ENCODE results near the gene CYP2F1.
"Not testable (repeated sequence)": the region's sequence is repeated elsewhere in the genome, so short reads cannot be mapped to it uniquely, and the experiment has no call there.

Gene CYP2F1

DNA sequence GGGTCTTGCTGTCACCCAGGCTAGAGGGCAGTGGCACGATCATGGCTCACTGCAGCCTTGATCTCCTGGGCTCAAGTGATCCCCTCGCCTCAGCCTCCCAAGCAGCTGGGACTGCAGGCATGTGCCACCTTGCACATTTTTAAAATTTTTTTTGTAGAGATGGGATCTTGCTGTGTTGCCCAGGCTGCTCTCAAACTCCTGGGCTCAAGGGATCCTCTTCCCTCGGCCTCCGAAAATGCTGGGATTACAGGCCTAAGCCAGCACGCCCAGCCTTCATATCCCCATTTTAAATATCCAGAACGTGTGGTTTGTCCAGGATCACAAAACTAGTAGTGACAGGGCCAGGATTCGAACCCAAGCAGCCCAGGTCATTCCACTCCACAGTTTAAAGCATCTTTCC is 13.1 kb downstream of the CYP2F1 start:
- DNase-seq: not testable (repeated sequence)

DNA sequence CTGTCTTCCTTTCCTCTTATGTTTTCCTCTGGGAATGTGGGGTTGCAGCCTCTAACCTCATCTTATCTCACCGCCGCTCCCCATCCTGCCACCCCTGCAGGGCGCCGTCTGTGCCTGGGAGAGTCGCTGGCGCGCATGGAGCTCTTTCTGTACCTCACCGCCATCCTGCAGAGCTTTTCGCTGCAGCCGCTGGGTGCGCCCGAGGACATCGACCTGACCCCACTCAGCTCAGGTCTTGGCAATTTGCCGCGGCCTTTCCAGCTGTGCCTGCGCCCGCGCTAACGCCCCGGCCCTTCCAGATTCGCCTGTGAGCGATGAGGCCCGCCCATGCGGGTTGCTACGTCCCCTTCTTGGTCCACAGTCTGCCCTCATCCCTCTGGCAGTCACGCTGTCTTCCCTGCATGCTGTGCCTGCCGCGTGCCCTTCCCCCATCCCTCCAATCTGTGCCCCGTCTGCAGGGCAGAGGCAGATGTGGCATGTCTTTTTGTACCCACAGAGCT is 13.6 kb downstream of the CYP2F1 start:
- DNase-seq: peak; percentile 76 to 80

DNA sequence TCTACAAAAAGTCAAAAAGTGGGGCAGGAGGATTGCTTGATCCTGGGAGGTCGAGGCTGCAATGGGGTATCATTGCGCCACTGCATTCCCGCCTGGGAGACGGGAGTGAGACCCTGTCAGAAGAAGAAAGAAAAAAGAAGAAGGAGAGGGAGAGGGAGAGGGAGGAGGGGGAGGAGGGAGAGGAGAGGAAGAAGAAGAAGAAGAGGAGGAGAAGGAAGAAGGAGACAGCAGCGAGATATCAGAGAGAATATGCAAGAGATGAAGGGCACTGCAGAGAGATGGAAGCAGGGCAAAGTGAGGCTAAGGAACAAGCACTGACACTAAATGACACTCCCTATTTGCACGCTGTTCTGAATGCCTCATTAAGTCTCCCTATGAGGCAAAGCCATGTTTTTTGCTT is 14.5 kb downstream of the CYP2F1 start:
- no peak for DNase-seq

DNA sequence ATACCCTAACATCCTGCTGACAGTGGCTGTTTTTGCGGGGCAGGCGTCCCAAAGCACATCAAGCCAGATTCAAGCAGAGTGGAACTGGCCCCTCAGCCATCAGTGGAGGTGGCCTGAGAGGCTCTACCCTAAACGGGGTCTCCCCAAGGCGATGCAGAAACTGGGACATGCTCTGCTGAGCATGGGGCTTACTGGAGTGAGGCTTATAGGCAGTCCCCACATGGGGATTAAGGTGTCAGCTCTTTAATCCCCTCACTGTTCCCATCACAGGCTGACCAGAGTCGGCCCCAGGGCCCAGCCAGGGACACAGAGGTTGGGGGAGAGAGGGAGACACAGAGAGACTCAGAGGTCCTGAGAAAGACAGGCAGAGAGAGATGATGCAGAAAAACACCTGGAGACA is 17.0 kb downstream of the CYP2F1 start:
- DNase-seq: no peak

DNA sequence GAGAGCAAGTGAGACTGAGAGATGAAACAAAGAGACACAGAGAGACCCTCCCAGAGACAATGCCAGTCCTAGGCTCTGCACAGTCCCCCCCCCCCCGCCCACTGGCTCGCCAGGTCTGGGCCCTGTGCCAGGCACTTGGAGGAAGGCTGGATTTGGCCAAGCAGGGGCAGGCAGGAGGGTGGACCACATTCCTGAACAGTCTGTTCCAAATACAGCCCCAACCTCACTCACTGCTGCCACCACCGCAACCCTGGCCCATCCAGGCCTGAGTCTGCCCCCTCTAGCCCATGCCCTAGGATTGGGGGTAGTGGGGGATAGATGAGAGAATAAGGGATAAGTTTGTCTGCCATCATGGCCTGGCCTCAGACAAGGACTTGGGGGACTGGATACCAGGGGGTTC is 19.0 kb downstream of the CYP2F1 start:
- no peak for DNase-seq

DNA sequence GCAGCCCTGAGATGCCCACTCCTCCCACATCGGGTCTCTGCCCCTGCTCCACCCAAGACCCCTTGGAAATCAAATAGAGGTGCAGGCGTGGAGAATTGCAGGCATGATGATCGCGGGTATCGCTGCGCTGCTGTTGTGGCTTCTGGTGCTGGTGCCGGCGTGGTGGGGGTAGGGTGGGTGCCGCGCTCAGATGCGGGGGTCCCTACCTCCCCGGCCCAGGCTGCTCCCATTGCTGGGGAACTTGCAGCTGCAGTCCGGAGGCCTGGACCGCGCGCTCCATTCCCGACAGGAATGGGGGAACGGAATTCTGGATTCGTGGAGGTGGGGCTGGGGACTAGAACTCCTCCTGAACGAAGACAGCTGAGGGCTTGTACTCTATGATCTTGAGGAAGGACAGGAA is 20.4 kb downstream of the CYP2F1 start:
- no peak for DNase-seq

DNA sequence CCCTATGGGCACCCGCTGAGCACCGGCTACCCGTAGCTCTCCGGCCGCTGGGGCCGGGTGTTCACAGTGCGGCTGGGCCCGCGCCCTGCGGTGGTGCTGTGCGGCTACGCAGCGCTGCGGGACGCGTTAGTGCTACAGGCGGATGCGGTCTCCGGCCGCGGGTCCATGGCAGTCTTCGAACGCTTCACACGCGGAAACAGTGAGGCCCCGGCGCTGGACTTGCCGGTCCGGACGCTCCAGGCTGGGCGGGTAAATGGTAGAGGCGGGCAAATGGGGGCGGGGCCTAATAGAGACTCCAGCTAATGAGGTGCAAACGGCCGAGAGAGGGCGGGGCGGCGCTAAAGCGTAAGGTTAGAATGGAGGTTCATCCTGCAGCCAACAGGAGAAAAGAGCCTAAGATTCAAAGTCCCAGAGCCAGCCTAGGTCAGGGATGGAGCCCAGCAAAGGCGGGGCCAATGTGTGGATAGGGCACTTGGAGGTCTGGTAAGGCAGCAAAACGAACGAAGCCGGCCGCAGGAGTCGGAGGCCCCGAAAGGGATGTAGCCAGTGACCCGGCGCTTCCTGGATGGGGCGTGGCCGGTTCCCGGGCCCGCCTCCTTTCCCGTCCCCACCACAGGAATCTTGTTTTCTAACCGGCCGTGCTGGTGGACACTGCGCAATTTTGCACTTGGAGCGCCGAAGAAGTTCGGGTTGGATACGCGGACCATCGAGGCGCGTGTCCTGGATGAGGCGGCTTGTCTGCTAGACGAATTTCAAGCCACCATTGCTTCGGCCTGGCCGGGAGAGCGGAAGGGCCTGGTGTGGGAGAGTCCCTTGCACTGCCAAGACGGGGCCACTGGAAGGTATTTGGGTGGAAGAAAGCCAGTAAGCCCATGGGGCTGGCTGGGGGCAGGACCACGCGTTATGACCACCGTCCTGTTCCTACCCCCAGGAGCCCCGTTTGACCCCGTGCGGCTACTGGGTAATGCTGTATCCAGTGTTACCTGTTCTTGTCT is 21.5 kb downstream of the CYP2F1 start:
- peak; percentile 43 to 57 for DNase-seq

DNA sequence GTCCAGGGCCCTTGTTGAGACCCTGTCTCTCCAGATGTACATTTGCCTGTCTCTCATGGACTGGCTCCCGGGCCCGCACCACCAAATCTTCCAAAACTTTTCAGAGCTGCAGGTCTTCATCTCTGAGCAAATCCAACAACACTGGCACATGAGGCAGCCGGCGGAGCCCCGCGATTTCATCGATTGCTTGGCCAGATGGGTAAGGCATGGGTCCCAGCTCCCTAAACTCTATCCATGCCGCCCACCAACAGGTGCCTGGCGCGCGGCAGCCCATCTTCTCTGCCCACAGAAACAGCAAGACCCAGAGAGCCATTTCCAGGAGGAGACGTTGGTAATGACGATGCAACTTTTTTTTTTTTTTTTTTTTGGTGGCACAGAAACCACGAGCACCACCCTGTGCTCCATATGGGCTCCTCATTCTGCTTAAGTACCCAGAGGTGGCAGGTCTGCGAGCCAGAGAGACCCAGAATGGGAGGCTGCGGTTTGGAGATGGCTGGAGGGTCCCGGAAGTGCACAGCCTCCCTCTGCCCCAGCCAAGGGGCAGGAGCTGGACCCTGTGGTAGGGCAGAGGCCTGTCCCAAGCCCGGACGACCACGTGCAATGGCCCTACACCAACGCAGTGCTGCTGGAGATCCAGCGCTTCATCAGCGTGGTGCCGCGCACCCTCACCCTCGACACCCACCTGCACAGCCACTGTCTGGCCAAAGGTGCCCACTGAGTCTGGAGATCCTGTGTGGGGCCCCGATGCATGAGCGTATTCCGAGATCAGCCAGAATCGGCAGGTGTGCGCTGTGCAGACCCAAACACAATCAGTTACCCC is 22.6 kb downstream of the CYP2F1 start:
- DNase-seq: no peak

DNA sequence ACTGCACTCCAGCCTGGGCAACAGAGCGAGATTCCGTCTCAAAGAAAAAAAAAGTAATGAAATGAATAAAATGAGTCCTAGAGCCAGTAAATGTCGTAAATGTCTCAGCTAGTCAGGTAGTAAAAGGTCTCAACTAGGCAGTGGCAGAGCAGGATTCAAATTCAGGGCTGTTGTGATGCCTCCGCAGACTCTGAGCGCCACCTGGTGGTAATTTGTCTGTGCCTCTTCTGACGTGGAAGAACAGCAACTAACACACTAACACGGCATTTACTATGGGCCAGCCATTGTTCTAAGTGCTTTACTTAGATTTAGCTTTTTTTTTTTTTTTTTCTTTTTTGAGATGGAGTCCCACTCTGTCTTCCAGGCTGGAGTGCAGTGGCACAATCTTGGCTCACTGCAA is 30.2 kb downstream of the CYP2F1 start:
- DNase-seq: peak; percentile 86 to 88

DNA sequence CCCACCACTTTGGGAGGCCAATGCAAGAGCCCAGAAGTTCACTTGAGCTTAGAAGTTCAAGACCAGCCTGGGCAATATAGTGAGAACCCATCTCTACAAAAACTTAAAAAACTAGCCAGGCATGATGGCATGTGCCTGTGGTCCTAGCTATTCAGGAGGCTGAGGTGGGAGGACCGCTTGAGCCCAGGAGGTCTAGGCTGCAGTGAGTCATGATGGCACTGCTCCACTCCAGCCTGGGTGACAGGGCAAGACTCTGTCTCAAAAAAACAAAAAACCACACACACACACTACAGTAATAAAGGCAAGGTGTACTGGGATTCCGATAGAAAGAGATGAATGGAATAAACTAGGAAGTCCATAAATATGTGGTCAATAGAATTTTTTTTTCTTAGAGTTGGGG is 35.6 kb downstream of the CYP2F1 start:
- DNase-seq: no peak

DNA sequence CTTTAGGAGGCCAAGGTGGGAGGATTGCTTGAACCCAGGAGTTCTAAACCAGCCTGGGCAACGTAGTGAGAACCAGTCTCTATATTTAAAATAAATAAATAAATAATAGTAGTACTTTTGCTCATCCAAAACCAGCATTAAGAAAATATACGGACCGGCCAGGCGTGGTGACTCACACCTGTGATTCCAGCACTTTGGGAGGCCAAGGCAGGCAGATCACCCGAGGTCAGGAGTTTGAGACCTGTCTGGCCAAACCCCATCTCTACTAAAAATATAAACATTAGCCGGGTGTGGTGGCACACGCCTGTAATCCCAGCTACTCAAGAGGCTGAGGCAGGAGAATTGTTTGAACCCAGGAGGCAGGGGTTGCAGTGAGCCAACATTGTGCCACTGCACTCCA is 36.8 kb downstream of the CYP2F1 start:
- not testable (repeated sequence) for DNase-seq

DNA sequence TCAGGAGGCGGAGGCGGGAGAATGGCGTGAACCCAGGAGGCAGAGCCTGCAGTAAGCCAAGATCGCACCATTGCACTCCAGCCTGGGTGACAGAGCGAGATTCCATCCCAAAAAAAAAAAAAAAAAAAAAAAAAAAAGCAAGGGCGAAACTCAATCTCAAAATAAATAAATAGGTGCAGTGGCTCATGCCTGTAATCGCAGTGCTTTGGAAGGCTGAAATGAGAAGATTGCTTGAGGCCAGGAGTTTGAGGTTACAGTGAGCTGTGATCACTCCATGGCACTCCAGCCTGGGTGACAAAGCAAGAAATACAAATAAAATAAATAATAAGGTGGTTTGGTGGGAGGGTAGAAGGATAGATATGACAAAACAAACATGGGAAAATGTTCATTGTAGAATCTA is 39.8 kb downstream of the CYP2F1 start:
- DNase-seq: no peak

DNA sequence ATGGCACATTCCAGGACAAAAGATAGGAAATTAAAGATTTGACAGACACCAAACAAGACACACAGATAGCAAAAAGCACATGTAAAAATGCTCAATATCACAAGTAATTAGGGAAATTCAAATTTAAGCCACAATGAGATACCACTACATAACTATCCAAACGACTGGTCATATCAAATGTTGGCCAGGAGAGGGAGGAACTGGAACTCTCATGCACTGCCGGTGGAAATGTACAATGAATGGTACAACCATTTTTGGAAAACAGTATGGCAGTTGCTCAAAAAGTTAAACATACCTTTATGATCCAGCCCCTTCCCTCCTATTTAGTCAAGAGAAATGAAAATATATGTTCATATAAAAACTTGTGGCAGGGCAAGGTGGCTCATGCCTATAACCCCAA is 42.0 kb downstream of the CYP2F1 start:
- DNase-seq: no peak

DNA sequence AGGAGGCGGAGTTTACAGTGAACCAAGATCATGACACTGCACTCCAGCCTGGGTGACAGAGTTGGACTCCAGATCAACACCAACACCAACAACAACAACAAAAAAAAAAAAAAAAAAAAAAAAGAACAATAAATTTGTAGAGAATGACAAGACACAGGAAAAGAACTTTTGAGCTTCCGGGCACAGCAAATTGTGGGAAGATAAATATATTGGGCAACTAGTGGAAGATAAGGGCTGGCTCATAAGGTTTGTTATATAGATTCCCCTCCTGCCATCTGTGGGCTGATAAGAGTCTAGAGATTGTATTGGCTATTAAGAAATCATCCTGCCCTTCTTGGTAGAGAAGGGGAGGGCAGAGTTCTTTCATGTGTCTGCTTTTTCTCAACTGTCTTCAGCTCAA is 45.6 kb downstream of the CYP2F1 start:
- DNase-seq: no peak

DNA sequence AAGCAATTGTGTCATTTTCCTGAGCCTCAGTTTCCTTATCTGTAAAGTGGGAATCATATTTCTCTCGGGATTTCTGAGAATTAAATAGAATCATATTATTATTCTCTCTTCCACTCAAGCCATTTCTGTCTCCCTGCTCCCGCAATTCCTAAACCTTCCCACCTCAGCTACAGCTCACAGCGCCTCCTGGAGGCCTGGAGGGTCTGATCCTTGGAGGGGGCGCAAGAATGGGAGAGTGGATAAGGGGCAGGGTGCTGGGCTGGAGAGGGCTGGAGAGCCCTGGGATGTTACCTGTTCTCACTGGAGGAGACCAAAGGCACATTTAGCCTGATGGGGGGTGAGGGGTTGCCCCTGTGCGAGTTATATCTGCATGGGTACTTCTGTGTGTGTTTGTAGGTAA is 47.7 kb downstream of the CYP2F1 start:
- DNase-seq: peak in 1 of 2 experiments; percentile 22

DNA sequence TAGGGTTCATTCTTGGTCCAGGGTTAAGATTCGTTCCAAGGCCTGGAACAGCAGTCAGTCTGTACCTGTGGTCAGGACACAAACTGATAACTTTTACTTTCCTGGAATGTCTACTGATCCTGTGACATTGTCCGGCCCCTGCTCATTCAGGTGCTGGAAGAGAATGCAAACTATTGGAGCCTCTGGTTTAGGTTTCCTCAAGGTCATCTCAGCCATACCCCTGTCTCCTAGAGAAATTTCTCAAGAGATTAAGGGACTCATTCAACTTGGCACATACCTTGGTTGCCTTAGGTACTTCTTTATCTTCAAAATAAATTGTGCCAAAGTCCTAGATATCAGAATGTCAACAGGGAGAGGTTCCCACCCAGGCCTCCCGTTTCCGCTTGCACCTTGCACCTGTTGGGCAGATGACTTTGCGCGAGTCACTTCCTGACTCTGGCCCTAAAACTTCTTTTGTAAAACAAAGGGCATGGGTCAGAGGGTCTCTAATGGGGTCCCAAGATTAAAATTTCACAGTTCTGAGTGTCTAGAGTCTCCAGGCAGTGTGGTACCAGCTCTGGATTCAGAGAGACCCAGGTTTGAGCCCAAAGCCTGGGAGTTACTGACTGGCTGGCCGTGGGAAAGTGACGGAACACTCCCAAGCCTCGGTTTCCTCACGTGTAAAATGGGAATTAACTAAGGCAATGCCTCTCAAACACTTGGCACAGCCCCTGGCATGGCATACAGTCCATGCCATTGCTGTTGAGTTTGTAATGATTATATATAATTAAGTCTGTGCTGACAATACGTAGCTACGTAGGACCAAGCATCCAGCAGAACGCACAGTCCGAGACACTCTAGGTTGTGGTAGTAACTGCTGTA is 52.9 kb downstream of the CYP2F1 start:
- no peak for DNase-seq

DNA sequence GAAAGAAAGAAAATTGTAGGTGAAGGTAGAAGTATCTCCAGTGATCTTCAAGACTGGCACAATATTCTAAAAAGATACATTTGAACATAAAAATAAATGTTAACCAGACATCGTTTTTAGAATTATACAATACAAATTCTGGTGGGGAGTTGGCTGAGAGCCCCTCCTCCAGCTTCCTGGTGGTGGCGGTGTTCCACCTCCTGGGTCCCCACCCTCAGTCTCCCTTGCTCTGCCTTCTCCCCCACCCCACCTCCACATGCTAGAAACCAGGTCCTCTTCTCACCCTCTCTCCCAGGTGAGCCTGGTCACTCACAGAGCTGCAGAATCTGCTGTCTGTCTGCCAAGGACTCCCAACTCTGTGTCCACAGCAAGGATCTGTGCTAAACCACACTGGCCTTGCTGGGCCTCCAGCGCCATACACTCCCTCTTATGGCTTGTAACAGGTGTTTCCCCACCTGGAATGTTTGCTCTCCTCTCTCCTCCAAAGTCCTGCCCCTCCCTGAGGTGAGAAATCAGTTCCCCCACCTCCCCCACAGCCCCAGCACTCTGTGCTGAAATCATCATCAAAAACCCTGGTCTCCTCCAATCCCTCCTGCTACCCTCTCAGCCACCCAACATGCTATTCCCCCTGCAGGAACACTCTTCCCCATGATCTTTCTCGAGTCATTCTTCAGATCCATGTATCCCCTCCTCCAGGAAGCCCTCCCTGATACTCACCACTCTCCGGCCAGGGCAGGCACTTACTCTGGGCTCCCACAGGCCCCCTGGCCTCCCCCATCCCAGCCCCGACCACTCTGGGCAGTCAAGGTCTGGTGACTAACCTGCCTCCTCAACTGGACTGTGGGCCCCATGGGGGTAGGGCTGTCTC is 58.3 kb downstream of the CYP2F1 start:
- DNase-seq: no peak

DNA sequence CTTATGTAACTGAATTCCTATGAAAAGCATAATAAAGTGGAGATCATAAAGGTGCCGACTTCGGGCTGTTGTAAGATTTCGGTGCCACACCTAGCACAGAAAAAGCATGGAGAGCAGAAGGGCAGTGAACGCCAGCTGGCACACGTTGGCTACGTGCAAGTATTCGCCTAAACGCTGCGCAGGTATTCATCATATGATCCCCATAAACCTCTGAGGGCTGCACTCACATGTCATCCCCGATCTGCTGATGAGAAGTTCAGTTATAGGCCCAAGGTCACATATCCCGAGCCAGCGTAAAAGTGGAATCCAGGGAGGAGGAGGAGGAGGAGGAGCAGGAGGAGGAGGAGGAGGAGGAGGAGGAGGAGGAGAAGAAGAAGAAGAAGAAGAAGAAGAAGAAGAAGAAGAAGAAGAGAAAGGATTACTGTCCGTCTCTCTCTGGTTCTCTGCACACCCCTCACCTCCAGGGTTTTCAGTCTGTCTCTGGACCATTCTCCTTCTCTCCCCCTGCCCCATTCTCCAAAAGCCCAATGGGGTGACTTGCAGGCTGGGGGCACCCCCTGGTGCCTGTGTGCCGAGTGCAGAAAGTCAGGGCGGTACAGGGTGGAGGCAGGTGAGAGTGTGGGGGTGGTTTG is 60.2 kb downstream of the CYP2F1 start:
- DNase-seq: no peak

DNA sequence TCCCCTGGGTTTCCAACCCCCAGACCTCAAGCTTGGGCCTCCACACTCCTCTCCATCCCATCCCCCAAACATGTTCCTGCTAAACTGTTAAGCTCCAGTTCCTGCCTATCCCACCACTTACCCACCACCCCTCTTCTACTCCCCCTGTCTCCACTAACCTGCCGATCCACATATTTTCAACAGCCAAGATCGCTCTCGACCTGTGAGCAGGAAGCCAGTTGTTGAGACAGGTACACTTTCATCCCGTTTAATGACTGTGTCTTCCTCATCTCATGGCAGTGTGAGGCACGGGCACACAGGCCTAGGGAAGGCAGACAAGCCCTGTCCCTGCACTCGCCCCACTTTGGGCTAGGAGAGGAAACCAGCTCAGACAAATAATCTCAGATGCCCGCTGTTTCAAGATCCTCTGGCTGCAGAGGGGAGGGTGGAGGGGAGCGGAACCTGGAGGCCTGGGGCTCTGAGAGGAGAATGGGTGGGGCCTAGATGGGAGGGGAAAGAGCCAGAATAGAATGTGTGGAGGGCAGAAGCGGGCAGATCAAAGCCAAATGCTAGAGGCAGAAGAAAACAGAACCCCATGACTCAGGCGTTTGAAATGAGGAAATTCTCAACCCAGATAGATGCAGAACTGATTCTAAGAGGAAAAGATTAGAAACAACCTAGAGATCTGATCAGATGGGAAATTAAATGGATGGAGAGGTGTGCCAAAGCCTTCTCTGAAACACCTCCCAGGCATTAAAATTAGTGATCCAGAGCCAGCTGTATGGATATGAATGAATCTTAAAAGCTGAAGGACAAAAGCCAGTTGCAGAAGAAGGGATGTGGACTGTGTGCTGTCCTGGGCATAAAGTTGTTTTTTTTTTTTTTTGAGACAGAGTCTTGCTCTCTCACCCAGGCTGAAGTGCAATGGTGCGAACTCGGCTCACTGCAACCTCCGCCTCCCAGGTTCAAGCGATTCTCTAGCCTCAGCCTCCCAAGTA is 61.9 kb downstream of the CYP2F1 start:
- peak; percentile 38 to 51 for DNase-seq

Data from activated T-cell treated with anti-CD3 and anti-CD28 coated beads, Interleukin-2, amount 50 U/mL, for 48 hours (primary cell).